Gastrocnemius medialis (tissue), 4 donors: ENCODE data around the gene COL20A1. TPM values are rescaled to one million over a fixed set of nuclear protein-coding genes. Genes with fewer than 3 reads are reported as not detected.

Experiments used
- ATAC-seq, 2 donors: fragments of 150-250 bp; one replicate each; pipeline ENCODE4 v1.9.1; 2016
- DNase-seq, 2 donors: peaks; one replicate each; pipeline ENCODE4 v3.0.0-alpha.2; 2019
- H3K27ac ChIP-seq, 4 donors: fragments of 200-600 bp; sonication (generic); 1 replicate in 1 of 4; 2 replicates in 3 of 4; pipeline ENCODE4 v1.5.1; 2016 to 2018; ENCODE audit warnings: mild to moderate bottlenecking in 2 of 4, moderate library complexity in 1 of 4
- H3K27me3 ChIP-seq, 3 donors: fragments of 200-600 bp; sonication (generic) in 2 of 3; 1 replicate in 1 of 3; 2 replicates in 2 of 3; pipeline versions ENCODE4 v1.5.1 to v1.6.0; 2016 to 2019; ENCODE audit warnings: mild to moderate bottlenecking in 1 of 3, moderate library complexity in 1 of 3
- H3K36me3 ChIP-seq, 2 donors: fragments of 200-600 bp; sonication (generic) in 1 of 2; one replicate each; pipeline ENCODE4 v1.5.1; 2017 to 2018
- H3K4me1 ChIP-seq, 2 donors: fragments of 200-600 bp; sonication (generic) in 1 of 2; one replicate each; pipeline ENCODE4 v1.5.1; 2016 to 2017; ENCODE audit warnings: mild to moderate bottlenecking in 2 of 2
- H3K4me3 ChIP-seq, 4 donors: fragments of 200-600 bp; sonication (generic) in 3 of 4; 1 replicate in 1 of 4; 2 replicates in 3 of 4; pipeline ENCODE4 v1.5.1; 2016 to 2019; ENCODE audit warnings: mild to moderate bottlenecking in 2 of 4
- H3K9me3 ChIP-seq, 3 donors: fragments of 200-600 bp; sonication (generic) in 2 of 3; 1 replicate in 1 of 3; 2 replicates in 2 of 3; pipeline ENCODE4 v1.5.1; 2016 to 2019
- CTCF ChIP-seq, 5 experiments: fragments of 450-650 bp in 3 of 5; fragments of 200-600 bp in 2 of 5; sonication (generic) in 2 of 5; IDR thresholded peaks in 4 of 5; conservative IDR thresholded peaks in 1 of 5; 1 replicate in 4 of 5; 2 replicates in 1 of 5; pipeline ENCODE4 v1.5.1; 2016 to 2019; ENCODE audit warnings: antibody characterized with exemption in 5 of 5, mild to moderate bottlenecking in 3 of 5, moderate library complexity in 3 of 5
- POLR2A ChIP-seq, 2 donors: fragments of 450-650 bp; IDR thresholded peaks; one replicate each; pipeline ENCODE4 v1.6.1; 2017; ENCODE audit warnings: antibody characterized with exemption in 2 of 2, mild to moderate bottlenecking in 2 of 2, moderate library complexity in 2 of 2
- in situ Hi-C, 4 donors: fragments of 200-750 bp; cut with MboI; loops; one replicate each; pipeline versions ENCODE4 v1.15.0 to v1.8.0; 2017; ENCODE audit warnings: low sequenced_read_pairs in 4 of 4
- intact Hi-C: fragments of 100-400 bp; cut with DNase I; formaldehyde crosslinking; loops from one replicate; pipeline ENCODE4 v1.15.1; 2023; ENCODE audit warnings: low total_unique reads
- total RNA-seq, 4 donors: library from RNA; depleted of rRNA; stranded (reverse); fragments of >200 nt; gene quantifications; one replicate each; pipeline versions ENCODE4 v1.1.0 to v1.2.3, GENCODE V29; 2016

Gene COL20A1
- total RNA-seq, 4 donors from 2014 or later: 0.23 TPM; not detected in 3

DNA sequence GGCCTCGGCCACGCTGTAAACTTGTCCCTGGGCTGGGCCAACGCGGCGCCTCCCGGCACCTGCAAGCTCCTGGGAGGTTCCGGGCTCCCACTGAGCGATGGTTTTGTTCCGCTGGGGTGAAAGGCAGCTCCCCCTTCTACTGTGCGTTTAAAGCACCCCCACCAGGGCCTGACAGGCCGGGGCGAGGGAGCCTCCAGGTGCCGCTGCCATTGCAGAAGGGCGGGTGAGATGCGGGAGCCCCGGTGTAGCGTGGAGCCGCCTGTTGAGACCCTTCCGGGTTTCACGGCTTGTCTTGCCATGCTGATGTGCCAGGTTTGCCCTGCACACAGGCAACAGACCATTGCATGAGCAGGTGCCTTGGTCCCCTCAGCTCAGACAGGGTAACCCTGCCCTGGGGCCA lies 2.9 kb downstream of the COL20A1 start:
- no peak for DNase-seq

DNA sequence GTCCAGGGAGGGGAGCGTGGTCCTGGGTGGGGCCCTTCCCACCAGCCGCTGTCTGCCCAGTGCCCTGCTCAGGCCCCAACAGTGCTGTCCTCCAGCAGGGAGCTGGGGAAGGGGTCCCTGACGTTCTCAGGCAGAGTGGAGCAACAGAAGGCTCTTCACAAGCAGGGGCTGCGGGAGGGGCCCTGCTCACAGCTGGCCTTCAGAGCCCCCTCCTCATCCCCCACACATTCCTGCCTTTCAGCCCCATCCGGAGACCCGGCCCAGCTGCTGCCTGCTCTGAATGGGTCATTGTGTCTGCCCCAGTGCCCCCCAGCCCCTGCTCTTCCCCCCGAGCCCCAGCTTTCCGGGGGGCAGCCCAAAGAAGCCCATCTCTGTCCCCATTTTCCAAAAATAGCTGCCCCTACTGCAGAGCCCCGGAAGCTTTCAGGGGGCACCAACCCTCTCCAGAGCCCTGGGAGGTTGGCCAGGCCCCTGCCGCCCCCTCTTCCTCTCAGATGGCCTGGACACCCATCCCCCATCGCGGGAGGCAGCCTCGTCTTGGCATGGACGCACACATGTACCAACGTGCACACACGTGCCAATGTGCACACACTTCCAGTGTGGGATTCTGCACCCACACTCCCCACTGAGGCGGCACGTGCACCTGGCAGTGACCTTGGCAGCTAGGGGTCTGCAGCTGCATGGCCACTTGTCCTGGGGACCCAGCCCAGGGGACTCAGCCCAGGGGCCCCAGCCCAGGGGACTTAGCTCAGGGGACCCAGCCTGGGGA lies 3.7 kb downstream of the COL20A1 start:
- intact Hi-C loops: no loop called here
- in situ Hi-C loops: no loop called here
- peaks cover 45 to 76% (median 68%) of the 10 kb centered on the region in 3 donors for H3K27me3 ChIP-seq
- H3K4me3 ChIP-seq: no peak overlapping the region
- H3K4me1 ChIP-seq: no peaks in the 10 kb centered on the region
- no peak for TF ChIP-seq CTCF (IDR thresholded peaks at IDR 0.05 in 4 of 5, conservative IDR thresholded peaks at IDR 0.05 in 1 of 5)
- TF ChIP-seq POLR2A (IDR thresholded peaks at IDR 0.05): no peak
- ATAC-seq (no peak), DNase-seq (no peak)
- no peaks in the 10 kb centered on the region for H3K9me3 ChIP-seq
- no peak overlapping the region for H3K27ac ChIP-seq
- no peaks in the 10 kb centered on the region for H3K36me3 ChIP-seq

More for the DNA sequence above, 2.9 kb downstream of the COL20A1 start:
- Histone ChIP-seq H3K9me3 (no peaks in the 10 kb centered on the region), H3K36me3 (no peaks in the 10 kb centered on the region), H3K27ac (no peak overlapping the region), H3K4me3 (no peak overlapping the region), H3K27me3 (peaks cover 42 to 68% (median 67%) of the 10 kb centered on the region in 3 donors), H3K4me1 (no peaks in the 10 kb centered on the region)
- in situ Hi-C loops (no loop called here), intact Hi-C loops (no loop called here)
- TF ChIP-seq POLR2A (IDR thresholded peaks at IDR 0.05): no peak
- no peak for TF ChIP-seq CTCF (IDR thresholded peaks at IDR 0.05 in 4 of 5, conservative IDR thresholded peaks at IDR 0.05 in 1 of 5)
- no peak for ATAC-seq

DNA sequence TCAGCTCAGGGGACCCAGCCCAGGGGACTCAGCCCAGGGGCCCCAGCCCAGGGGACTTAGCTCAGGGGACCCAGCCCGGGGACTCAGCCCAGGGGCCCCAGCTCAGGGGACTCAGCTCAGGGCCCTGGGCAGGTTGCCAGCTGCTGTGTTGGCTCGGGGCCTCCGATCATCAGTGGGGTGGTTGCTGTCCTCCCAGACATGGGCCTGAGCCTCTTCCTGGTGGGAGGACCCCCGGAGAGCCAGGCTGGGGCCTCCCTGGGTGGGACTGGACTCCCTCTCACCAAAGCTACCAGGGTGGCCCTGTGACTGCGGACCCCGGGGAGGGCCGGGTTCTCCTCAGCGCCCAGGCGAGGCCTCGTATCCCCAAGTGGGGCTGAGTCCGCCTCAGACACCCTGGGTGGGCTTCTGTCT lies 4.4 kb downstream of the COL20A1 start:
- no peaks in the 10 kb centered on the region for H3K36me3 ChIP-seq
- H3K9me3 ChIP-seq: no peaks in the 10 kb centered on the region
- no peak overlapping the region for H3K4me3 ChIP-seq
- ATAC-seq (no peak), DNase-seq (no peak)
- in situ Hi-C loops (no loop called here), intact Hi-C loops (no loop called here)
- no peaks in the 10 kb centered on the region for H3K4me1 ChIP-seq
- TF ChIP-seq CTCF (IDR thresholded peaks at IDR 0.05 in 4 of 5, conservative IDR thresholded peaks at IDR 0.05 in 1 of 5): no peak
- no peak for TF ChIP-seq POLR2A (IDR thresholded peaks at IDR 0.05)
- peaks cover 43 to 81% (median 62%) of the 10 kb centered on the region in 3 donors for H3K27me3 ChIP-seq
- no peak overlapping the region for H3K27ac ChIP-seq

DNA sequence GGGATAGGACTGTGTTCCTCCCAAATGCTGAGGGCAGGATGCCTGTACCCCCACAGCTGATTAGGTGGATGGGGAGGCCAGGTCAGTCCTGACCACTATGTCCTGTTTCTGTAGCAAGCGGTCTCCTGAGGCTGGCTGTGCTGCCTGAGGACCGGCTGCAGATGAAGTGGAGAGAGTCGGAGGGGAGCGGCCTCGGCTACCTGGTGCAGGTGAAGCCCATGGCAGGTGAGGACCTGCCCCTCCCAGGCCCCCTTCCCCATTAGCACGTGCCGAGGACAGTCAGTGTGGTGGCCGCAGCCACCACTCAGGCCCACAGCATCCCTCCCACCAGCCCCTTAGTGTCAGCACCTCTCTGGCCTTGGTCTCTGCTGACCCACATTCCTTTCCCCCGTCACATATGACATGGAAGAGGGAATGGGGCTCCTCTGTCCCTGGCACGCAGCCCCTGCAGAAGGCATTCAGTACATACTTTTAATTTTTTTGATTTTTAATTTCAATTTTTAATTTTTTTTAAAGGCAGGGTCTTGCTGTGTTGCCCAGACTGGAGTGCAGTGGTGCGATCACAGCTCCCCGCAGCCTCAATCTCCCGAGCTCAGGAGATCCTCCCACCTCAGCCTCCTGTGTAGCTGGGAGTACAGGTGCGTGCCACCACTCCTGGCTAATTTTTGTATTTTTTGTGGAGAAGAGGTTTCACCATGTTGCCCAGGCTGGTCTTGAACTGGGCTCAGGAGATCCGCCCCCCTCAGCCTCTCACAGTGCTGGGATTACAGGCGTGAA lies 5.0 kb downstream of the COL20A1 start:
- intact Hi-C loops (no loop called here), in situ Hi-C loops (no loop called here)
- TF ChIP-seq POLR2A (IDR thresholded peaks at IDR 0.05) (no peak), CTCF (IDR thresholded peaks at IDR 0.05 in 4 of 5, conservative IDR thresholded peaks at IDR 0.05 in 1 of 5) (no peak)
- DNase-seq: no peak
- no peak overlapping the region for H3K4me3 ChIP-seq
- ATAC-seq: no peak
- no peaks in the 10 kb centered on the region for H3K4me1 ChIP-seq
- no peaks in the 10 kb centered on the region for H3K36me3 ChIP-seq
- no peak overlapping the region for H3K27ac ChIP-seq
- H3K27me3 ChIP-seq: peaks cover 43 to 76% (median 56%) of the 10 kb centered on the region in 3 donors
- no peaks in the 10 kb centered on the region for H3K9me3 ChIP-seq
